Measurements from ENCODE around the gene DDX39A.
"Not testable (repeated sequence)": the region's sequence is repeated elsewhere in the genome, so short reads cannot be mapped to it uniquely, and the experiment has no call there.

DDX39A gene

GRCh38 chr19:14419106-14419813 lies at the start of gene DDX39A:
DDX39A (minus strand) TSS chr19:14419341; CDS start chr19:14413220, 6,121 bp downstream.
- peak; percentile 88 for DNase-seq (ENCODE audit: extremely low spot score, insufficient read length, low read depth)
- FAIRE-seq = peak; percentile 98

DNA sequence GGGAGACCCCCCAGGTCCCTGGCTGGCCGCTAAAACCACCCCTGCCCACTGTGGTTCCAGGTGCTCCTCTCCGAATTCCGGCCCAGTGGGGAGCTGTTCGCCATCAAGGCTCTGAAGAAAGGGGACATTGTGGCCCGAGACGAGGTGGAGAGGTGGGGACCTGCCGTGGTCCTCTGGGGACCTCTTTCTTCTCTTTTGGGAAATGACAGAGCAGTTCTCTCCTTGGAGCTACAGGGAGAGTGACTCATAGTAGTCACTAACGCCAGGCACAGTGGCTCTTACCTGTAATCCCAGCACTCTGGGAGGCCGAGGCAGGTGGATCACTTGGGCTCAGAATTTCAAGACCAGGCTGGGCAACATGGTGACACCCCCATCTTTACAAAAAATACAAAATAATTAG lies 48.7 kb upstream of the DDX39A start:
- no peak for FAIRE-seq
- DNase-seq (ENCODE audit: extremely low spot score, insufficient read length, low read depth) = no peak

DNA sequence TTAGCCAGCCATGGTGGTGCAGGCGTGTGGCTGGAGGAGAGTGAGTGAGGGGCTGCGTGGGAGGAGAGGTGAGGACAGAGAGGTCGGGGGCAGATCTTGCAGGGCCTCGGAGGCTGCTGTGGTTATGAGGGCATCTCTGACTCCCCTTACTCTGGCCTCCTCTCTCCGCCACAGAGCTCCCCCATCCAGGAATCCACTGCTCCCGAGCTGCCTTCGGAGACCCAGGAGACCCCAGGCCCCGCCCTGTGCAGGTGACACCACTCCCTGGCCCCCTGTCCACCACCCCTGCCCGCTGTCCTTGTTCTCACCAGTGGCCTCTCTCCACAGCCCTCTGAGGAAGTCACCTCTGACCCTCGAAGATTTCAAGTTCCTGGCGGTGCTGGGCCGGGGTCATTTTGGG lies 48.2 kb upstream of the DDX39A start:
- FAIRE-seq = no peak
- no peak for DNase-seq (ENCODE audit: extremely low spot score, insufficient read length, low read depth)

- no peak for FAIRE-seq
Observed at GRCh38 chr19:14463747-14464146, 44.6 kb upstream of the DDX39A start.

GRCh38 chr19:14462401-14462800 lies 43.3 kb upstream of the DDX39A start:
- DNase-seq (ENCODE audit: extremely low spot score, insufficient read length, low read depth); FAIRE-seq: not testable (repeated sequence)

More at GRCh38 chr19:14463747-14464146, 44.6 kb upstream of the DDX39A start:
- no peak for DNase-seq (ENCODE audit: extremely low spot score, insufficient read length, low read depth)

GRCh38 chr19:14460935-14461334 lies 41.8 kb upstream of the DDX39A start:
- FAIRE-seq (no peak), DNase-seq (ENCODE audit: extremely low spot score, insufficient read length, low read depth) (no peak)

GRCh38 chr19:14459703-14460102 lies 40.6 kb upstream of the DDX39A start:
- DNase-seq (ENCODE audit: extremely low spot score, insufficient read length, low read depth) (no peak), FAIRE-seq (no peak)

DNA sequence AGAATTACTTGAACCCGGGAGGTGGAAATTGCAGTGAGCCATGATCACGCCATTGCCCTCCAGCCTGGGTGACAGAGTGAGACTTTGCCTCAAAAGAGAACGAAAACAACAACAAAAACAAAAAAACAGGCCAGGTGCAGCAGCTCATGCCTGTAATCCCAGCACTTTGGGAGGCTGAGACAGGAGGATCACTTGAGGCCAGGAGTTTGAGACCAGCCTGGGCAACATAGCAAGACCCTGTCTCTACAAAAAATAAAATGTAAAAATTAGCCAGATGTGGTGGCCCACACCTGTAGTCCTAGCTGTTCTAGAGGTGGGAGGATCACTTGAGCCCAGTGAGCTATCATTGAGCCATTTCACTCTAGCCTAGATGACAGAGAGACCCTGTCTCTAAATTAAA lies 33.2 kb upstream of the DDX39A start:
- FAIRE-seq; DNase-seq (ENCODE audit: extremely low spot score, insufficient read length, low read depth): not testable (repeated sequence)

DNA sequence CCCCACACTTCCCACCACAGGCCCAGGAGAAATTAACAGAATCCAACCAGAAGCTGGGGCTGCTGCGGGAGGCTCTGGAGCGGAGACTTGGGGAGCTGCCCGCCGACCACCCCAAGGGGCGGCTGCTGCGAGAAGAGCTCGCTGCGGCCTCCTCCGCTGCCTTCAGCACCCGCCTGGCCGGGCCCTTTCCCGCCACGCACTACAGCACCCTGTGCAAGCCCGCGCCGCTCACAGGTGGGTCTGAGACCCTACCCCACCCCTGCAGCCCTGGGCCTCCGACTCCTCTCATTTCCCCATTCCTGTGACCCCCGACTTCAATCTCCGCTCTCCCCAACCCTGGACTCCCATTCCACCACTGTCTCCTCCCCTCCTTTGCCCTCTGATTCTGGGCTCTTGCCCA lies 31.7 kb upstream of the DDX39A start:
- DNase-seq (ENCODE audit: extremely low spot score, insufficient read length, low read depth) (no peak), FAIRE-seq (no peak)

- no peak for DNase-seq (ENCODE audit: extremely low spot score, insufficient read length, low read depth)
- peak; percentile 21 for FAIRE-seq
Observed at GRCh38 chr19:14450168-14450874, 31.2 kb upstream of the DDX39A start.

DNA sequence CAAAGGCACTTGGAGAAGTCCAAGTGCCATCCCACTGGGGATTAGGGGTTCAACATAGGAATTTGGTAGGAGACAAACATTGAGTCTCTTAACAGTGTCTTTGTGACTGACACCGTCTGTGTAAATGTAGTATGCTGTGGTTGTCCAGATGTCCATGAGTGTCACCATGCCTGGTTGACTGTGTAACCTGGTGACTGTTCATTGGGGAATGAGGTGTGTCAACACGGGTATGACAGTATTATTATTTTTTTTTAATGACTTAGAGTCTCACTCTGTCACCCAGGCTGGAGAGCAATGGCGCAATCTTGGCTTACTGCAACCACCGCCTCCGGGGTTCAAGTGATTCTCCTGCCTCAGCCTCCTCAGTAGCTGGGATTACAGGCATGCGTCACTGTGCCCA lies 30.2 kb upstream of the DDX39A start:
- FAIRE-seq = no peak
- DNase-seq (ENCODE audit: extremely low spot score, insufficient read length, low read depth) = no peak

DNA sequence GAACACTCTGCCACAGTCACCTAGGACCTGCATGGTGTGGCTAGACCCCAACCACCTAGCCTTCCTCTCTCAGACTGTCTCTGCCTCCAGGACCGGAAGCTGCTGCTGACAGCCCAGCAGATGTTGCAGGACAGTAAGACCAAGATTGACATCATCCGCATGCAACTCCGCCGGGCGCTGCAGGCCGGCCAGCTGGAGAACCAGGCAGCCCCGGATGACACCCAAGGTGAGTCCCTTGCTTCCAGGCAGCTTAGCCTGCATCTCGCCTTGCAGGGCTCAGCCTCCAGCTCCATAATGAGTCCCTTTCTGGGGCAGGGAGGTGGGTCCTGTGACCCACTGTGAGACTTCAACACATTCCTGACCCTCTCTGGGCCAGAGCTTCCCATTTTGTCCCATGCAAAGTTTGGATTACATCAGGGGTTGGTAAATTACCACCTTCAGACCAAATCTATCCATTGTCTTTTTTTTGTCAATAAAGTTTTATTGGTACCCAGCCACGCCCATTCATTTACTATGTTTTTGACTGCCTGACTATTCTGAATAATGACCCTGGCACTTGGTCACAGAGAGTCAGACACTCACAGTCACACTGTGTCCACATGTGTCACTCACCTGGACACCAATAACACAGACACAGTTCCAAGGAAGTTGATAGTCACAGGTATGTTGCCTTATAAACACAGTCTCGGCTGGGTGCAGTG lies 27.3 kb upstream of the DDX39A start:
- FAIRE-seq = no peak

DNA sequence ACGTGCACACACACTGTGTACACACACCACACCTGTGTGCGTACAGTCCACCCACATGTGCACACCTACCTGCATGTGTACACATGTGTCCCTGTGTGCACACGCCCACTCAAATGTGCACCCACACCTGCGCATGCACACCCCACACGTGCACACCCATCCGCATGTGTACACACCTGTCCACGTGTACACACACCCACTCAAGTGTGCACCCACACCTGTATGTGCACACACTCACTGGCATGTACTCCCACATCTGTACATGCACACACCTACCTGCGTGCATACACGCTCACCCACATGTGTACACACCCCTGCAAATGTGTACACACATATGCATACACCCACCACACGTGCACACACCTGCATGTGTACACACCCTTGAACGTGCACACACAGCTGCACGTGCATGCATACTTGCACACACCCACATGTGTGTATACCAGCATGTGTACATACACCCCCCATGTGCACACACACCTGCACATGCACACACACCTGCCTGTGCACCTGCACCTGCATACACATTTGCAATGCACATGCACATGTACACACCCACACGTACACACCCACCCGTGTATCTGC lies 24.6 kb upstream of the DDX39A start:
- no peak for DNase-seq (ENCODE audit: extremely low spot score, insufficient read length, low read depth)
- FAIRE-seq = no peak

More for the DNA sequence above, 27.3 kb upstream of the DDX39A start:
- no peak for DNase-seq (ENCODE audit: extremely low spot score, insufficient read length, low read depth)

GRCh38 chr19:14442891-14443631 lies 23.9 kb upstream of the DDX39A start:
- DNase-seq (ENCODE audit: extremely low spot score, insufficient read length, low read depth) (no peak), FAIRE-seq (no peak)

DNA sequence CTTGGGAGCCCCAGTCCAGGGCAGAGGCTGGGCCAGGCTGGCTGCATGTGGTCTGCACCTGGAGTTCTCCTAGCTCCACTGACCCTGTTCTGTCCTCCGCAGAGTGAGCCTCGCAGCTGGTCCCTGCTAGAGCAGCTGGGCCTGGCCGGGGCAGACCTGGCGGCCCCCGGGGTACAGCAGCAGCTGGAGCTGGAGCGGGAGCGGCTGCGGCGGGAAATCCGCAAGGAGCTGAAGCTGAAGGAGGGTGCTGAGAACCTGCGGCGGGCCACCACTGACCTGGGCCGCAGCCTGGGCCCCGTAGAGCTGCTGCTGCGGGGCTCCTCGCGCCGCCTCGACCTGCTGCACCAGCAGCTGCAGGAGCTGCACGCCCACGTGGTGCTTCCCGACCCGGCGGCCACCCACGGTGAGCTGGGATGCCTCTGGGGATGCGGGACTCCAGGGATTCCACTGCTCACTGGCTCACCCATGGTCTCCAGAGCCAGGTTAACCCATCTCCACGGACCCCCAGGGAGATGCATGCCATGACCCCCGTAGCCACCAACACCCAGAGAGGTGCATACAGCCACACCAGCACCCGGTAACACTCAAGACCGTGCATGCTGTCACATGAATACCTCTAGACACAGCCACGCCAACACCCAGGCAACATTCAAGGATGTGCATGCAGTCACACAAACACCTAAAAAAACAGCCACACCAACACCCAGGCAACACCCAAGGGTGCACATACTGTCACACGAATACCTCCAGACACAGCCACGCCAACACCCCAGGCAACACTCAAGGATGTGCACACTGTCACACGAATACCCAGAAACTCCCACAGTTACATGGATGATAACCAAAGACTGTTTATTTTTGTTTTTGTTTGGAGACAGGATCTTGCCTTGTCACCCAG lies 22.1 kb upstream of the DDX39A start:
- DNase-seq (ENCODE audit: extremely low spot score, insufficient read length, low read depth) (no peak), FAIRE-seq (no peak)

DNA sequence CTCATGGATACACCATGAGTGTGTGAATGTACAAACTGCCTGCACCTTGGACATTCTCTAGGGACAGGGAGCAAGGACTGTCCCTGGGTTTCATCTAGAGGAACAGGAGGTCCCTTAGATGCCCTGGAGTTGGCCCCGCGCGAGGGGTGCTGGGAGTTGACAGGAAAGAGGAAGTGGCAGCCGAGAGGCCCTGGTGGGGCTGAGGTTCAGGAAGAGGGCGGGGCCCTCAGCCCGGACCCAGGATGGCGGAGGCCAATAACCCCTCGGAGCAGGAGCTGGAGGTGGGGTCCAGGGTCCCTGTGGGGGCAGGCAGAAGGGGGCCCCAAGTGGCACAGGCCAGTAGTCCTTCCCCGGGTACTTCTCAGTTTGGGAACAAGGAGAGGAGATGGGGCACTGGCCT lies 20.9 kb upstream of the DDX39A start:
- FAIRE-seq = peak; percentile 93
- DNase-seq (ENCODE audit: extremely low spot score, insufficient read length, low read depth) = peak; percentile 71

- DNase-seq (ENCODE audit: extremely low spot score, insufficient read length, low read depth) = no peak
- no peak for FAIRE-seq
Observed at GRCh38 chr19:14439014-14439413, 19.9 kb upstream of the DDX39A start.

- no peak for FAIRE-seq
- no peak for DNase-seq (ENCODE audit: extremely low spot score, insufficient read length, low read depth)
Observed at GRCh38 chr19:14437578-14438140, 18.5 kb upstream of the DDX39A start.
